ENCODE data around the gene RTP1.

The RTP1 gene

GRCh38 chr3:187247398-187247797 lies 50.1 kb downstream of the RTP1 start:
- H3K4me3 ChIP-seq (replicated peaks; ENCODE audit: low read depth, low read length) = no peak overlapping the region
- no peak for TF ChIP-seq CTCF (IDR thresholded peaks at IDR 0.05; ENCODE audit: low read depth, low read length, missing control alignments)

More at GRCh38 chr3:187247398-187247797, 50.1 kb downstream of the RTP1 start:
- no peak for DNase-seq (ENCODE audit: extremely low read depth, low read depth)
